Right renal pelvis (tissue), 4 donors: ENCODE measurements around the gene KCTD13. TPM values are rescaled to one million over a fixed set of nuclear protein-coding genes. Genes with fewer than 3 reads are reported as not detected.
"Not testable (repeated sequence)": the region's sequence is repeated elsewhere in the genome, so short reads cannot be mapped to it uniquely, and the experiment has no call there.

ENCODE experiments used
- DNase-seq, 4 donors: peaks; one replicate each; pipeline ENCODE4 v3.0.0-alpha.2; 2013; ENCODE audit warnings: low read depth in 4 of 4, low spot score in 3 of 4, missing footprints in 1 of 4
- polyA plus RNA-seq, 4 donors: library from polyadenylated mRNA; unstranded; fragments of 120-200 nt; gene quantifications; one replicate each; pipeline ENCODE4 v1.2.1, GENCODE V29; 2013; ENCODE audit not compliant: insufficient read length in 4 of 4

The KCTD13 gene
- polyA plus RNA-seq, 4 donors: 12.5 to 18.4 (median 16.4) TPM

DNA sequence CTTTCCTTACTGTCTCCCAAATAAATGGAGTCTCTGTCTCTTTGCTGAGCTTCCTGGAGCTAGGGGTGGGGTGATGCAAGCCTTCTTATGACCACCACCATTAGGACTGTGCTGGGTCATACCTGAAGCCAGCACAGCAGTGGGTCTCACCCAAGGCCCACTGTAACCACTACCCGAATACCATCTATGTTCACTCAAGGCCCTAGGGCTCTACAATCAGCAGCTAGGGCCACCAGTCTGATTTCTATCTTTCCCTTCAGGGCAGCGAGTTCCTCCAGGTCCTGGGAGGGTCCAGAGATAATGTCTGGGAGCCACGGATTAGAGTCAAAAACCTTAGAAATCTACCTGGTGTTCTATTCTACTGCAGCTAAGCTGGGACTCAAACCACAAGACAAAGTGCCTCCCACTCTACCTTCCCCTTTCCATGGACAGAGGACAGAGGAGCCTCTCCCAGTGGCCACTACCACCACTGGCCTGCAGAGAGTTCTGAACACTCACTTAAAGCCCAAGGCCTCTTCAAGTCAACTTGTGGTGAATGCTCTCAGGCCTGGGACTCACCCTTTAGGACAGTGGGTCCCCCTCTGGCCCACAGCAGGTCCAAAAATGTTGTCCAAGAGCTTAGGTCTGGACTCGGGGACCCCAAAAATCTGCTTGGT, 24.9 kb upstream of the KCTD13 start:
- DNase-seq: no peak

GRCh38 chr16:29947897-29948296, 21.9 kb upstream of the KCTD13 start:
- no peak for DNase-seq

GRCh38 chr16:29943846-29944799, 18.1 kb upstream of the KCTD13 start:
- DNase-seq: peak in 3 of 4 donors; percentile 61 to 81 (median 80)

GRCh38 chr16:29940656-29941055, 14.6 kb upstream of the KCTD13 start:
- DNase-seq: no peak

DNA sequence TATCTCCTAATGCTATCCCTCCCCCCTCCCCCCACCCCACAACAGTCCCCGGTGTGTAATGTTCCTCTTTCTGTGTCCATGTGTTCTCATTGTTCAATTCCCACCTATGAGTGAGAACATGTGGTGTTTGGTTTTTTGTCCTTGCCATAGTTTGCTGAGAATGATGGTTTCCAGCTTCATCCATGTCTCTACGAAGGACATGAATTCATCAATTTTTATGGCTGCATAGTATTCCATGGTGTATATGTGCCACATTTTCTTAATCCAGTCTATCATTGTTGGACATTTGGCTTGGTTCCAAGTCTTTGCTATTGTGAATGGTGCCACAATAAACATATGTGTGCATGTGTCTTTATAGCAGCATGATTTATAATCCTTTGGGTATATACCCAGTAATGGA, 5.7 kb upstream of the KCTD13 start:
- DNase-seq: not testable (repeated sequence)

- no peak for DNase-seq
Observed at GRCh38 chr16:29927070-29927905, 1.3 kb upstream of the KCTD13 start.

DNA sequence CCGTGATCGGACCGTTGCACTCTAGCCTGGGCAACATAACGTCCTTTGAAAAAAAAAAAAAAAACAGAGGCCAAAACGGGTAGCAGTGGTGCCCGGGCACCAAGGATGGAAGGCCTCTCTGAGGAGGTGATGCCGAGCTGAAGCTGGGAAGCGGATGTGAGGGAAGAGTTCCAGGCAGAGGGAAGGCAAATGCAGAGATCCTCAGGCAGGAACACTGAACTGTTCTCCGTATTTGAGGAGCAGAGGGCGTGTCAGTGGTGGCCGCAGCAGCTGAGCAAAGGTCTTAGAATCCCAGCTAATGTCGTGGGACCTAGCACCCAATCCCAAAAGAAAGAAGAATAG, 656 bp upstream of the KCTD13 start:
- no peak for DNase-seq

- DNase-seq: no peak
Observed at GRCh38 chr16:29925105-29925756, 795 bp downstream of the KCTD13 start.

GRCh38 chr16:29922986-29923501, 3.0 kb downstream of the KCTD13 start:
- no peak for DNase-seq

- DNase-seq: no peak
Observed at GRCh38 chr16:29922326-29922725, 3.7 kb downstream of the KCTD13 start.

- DNase-seq: no peak
Observed at GRCh38 chr16:29921034-29921385, 5.0 kb downstream of the KCTD13 start.

DNA sequence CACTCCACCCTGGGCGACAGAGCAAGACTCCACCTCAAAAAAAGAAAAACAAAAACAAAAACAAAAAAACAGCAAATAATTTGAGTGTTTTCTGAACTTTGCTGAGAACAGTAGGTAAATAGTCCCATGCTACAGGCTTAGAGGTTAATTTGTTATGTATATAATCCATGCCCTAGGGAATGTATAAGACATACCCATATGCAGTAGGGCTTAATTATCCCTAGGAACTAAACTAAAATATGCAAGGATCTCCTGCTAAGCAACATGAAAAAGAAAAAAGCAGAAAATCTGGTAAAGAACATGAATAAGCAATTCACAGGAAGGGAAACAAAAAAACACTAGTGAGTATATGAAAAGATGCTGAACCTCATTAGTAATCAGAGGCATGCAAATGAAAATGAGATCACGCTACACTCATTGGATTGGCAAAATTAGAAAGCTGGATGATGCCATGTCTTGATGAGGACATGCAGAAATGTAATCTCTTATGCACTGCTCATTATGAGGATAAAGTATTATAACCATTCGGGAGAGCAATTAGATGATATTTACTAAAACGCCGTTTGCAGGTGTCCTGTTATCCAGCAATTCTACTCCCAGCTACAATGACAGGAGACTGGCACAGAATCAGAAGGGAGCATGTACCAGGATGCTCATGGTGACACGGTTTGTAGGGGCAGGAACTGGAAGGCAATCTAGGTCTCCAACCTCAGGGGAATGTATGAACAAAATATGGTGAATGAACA, 5.6 kb downstream of the KCTD13 start:
- DNase-seq: no peak

- no peak for DNase-seq
Observed at GRCh38 chr16:29916979-29917378, 9.0 kb downstream of the KCTD13 start.

- DNase-seq: no peak
Observed at GRCh38 chr16:29915590-29916247, 10.3 kb downstream of the KCTD13 start.

GRCh38 chr16:29913514-29913913, 12.5 kb downstream of the KCTD13 start:
- no peak for DNase-seq

GRCh38 chr16:29912087-29912486, 13.9 kb downstream of the KCTD13 start:
- no peak for DNase-seq

- no peak for DNase-seq
Observed at GRCh38 chr16:29911676-29912010, 14.4 kb downstream of the KCTD13 start.

- DNase-seq: no peak
Observed at GRCh38 chr16:29910819-29911675, 15.0 kb downstream of the KCTD13 start.
